GM18951 (cell line): ENCODE data around the gene TRIM66.

ENCODE experiments used
- POLR2A ChIP-seq: IDR thresholded peaks from 4 replicates; pipeline ENCODE4 v1.6.1; 2011; ENCODE audit warnings: mild to moderate bottlenecking; ENCODE audit not compliant: insufficient read length, insufficient read depth; ENCODE audit errors: extremely low read depth
- in situ Hi-C: fragments of 300-500 bp; cut with MboI; formaldehyde crosslinking; loops from one replicate; pipeline ENCODE4 v1.12.0; 2022; ENCODE audit warnings: low sequenced_read_pairs, mixed read lengths, inconsistent platforms; ENCODE audit not compliant: unreplicated experiment

TRIM66 gene

DNA sequence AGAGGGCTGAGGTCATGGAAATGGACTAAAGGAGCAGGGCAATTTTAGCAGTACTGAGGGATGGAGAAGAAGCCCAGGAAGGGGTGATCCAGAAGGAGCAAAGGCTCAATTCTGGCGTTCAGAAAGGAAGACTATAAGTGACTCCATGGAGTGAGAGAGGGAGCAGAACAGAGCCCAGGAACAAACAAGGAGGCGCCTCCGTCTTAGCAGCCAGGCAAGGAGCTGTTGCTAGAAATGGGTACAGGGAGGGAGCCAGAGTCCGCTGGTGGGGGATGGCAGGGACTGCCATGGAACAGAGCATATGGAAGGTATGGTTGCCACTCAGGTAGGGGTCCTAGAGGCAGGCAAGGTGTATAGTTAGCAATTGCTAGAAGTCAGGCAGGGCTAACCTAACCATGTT, 68.0 kb downstream of the TRIM66 start:
- TF ChIP-seq POLR2A, result no peak
- in situ Hi-C loops, result no loop called here

DNA sequence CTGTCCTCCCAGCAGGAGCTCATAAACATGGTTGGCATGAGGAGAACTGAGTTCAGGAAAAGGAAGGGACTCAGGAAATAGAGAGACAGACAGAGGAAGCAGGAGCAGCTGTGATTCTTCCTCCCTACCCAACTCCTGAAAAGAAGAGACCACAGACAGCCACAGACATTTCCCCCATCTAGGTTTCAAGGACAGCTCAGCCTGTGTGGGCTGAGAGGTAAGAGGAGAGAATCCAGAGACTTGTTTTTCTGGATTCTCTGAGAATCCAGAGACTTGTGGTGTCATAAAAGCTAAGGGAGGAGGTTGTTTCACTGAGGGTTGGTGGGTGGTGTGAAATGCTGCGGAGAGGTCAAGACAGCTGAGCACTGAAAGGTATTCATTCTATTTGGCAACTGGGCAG, 69.4 kb downstream of the TRIM66 start:
- TF ChIP-seq POLR2A, result no peak
- in situ Hi-C loops, result no loop called here

DNA sequence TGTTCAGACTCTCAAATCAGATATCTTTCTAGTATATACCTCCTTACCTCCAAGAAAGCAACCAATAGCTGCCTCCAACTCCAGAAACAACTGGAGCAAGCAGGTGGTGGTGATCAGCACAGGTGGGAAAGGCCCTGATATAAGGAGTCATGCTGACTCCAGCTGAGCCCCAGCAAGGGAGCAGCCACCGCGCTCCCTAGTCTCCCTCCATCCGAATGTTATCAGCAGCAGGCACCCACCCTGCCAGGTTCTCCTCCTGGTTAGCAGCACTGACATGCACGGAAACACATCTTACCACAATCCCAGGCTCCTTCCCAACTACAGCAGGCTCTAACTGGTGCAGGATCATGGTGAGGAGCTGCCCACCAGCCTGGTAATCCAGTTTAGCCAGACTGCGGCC, 69.9 kb downstream of the TRIM66 start:
- in situ Hi-C loops, result no loop called here
- TF ChIP-seq POLR2A, result no peak

DNA sequence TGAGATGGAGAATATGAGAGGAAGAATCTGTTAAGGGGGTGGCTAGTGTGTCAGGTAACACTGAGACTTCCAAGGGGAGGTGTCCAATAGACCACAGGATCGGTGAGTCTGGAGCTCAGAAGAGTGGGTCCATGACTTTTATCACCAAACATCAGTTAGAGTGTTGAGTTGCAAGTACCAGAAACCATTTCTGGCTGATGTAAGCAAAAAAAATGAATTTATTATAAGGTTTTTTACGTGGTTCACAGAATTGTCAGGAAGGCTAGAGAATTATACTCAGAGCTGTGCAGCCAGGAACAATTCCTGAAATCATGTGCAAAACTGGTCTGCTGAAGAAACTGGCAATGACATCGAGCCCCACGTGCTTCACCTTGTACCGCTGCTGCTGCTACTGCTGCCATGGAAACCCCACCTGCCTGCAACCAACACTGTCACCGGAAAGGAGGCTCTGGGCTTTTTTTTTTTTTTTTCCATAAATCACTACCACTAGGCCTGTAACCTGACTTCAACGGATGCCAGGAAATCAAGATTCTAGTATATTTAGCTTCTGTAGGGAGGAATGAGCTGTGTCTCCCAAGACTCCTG, 71.8 kb downstream of the TRIM66 start:
- in situ Hi-C loops, result no loop called here
- TF ChIP-seq POLR2A, result no peak

DNA sequence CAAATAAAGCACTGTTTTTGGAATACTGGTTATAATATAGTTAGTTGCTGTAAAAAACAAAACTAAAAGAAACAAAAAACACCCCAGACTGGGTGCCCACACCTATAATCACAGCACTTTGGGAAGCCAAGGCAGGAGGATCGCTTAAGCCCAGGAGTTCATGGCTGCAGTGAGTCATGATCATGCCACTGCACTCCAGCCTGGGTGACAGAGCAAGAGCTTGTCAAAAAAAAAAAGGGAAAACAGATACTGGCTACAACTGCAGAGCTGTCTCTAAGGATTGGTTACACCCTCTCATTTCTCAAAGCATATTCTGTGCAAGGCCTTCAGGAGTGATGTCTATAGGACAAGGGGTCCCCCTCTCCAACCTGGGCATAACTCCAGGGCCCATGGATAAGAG, 73.8 kb downstream of the TRIM66 start:
- in situ Hi-C loops, result no loop called here
- no peak for TF ChIP-seq POLR2A

DNA sequence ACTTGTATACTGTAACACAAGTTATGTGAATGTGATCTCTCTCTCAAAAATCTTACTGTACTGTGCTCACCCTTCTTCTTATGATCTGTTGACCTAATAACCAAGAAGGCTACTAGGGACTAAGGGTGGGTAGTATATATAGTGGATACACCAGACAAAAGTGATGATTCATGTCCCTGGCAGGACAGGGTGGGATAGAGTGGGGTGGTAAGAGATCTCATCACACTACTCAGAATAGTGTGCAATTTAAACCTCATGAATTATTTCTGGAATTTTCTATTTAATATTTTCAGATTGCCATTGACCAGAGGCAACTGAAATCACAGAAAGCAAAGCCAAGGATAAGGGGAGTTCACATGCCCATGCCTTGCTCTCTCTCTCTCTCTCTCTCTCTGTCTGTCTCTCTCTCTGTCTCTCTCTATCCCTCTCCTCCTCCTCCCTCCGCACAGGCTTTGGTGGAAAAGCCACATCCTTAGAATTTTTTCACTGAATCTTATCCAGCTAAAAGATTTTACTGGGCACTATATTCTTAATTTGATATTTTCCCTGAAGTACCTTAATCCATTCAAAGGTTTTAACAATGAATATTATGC, 76.4 kb downstream of the TRIM66 start:
- no peak for TF ChIP-seq POLR2A
- in situ Hi-C loops, result no loop called here

DNA sequence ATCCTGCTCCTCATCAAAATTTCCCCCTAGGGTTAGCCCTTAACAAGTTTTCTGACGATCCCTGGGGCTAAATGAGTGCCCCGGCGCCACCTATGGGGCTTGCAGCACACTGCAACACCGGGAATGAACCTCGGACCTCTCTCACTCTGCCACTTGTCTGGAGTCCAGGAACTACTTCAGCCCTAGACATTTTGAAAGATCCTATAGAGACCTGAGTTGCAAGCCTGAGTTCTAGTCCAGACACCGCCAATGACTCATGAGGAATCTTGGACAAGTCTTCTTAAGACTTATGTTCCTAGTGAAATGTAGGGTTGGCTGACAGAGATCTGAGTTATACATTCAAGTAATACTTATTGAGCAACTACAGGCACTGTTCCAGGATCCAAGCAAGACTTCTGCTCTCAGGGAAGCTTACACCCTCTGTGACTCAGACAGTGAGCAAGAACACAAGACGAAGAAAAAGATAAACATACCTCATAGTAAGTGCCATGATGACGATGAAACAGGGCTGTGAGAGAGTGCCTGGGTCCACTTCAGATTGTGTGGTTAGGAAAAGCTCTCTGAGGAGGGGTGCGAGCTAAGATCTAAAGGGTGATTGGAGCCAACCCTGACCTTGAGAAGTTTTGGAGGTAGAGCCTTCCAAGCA, 78.3 kb downstream of the TRIM66 start:
- in situ Hi-C loops, result no loop called here

DNA sequence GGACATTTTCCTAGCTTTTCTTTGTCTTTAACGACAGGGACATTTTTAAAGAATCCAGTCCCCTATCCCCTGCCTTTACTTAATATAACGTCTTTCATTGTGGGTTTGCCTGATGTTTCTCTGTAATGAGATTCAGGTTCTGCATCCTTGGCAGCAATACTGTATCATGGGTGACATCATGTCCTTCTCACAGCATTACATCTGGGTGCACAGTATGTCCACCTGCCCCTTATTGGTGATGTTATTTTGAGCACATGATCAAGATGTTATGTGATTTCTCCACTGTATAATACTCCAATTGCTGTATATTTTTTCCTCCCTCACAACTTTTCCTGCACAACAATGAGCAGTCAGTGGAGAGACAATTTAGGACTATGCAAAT, 78.8 kb downstream of the TRIM66 start:
- no peak for TF ChIP-seq POLR2A
- in situ Hi-C loops, result no loop called here

More for the DNA sequence above, 78.3 kb downstream of the TRIM66 start:
- no peak for TF ChIP-seq POLR2A

DNA sequence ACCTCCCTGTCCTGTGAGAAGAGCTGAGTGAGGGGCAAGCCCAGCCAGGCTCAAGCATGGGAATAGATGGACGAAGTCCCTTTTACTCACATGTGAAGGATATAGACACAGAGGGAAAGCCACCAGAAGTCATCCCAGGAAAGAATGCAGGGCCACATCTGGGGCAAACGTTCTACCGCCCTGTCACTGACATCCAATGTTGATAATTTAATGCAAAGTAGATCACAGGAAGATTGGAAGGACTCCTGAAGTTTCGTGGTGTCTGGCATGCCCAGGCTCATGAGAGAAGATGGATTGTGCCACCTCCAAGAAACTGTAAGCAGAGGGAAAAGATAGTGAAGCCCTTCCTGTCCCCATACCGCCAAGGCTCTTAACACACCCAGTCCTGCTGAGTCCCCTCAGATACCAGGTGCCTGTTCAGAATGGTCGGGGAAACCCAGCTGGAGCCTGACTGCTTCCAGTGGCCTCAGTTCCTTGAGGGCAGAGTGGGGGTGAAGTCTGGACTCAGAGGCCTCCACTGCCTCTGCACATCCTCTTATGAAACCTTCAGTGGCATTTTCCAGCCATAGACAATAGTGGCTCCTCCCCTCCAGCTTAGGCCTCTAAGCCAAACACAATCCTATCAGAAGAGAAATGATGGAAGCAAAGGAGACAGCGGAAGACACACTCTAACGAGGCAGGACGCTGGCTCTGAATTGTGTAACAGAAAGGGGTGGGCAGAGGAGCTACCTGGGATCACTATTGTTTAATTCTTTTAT, 80.9 kb downstream of the TRIM66 start:
- no peak for TF ChIP-seq POLR2A
- in situ Hi-C loops, result no loop called here

DNA sequence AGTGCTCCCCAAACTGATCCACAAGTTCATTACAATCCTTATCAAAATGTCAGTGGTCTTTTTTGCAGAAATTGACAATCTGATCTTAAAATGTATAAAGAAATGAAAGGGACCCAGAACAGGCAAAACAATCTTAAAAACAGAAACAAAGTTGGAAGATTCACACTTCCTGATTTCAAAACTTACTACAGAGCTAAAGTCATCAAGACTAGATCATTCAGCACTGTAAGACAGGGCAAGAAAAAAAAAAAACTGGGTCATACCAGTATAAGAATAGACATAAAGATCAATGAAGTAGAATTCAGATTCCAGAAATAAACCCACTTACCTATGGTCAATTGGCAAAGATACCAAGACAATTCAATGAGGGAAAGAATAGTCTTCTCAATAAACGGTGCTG, 84.0 kb downstream of the TRIM66 start:
- in situ Hi-C loops, result no loop called here
- no peak for TF ChIP-seq POLR2A

DNA sequence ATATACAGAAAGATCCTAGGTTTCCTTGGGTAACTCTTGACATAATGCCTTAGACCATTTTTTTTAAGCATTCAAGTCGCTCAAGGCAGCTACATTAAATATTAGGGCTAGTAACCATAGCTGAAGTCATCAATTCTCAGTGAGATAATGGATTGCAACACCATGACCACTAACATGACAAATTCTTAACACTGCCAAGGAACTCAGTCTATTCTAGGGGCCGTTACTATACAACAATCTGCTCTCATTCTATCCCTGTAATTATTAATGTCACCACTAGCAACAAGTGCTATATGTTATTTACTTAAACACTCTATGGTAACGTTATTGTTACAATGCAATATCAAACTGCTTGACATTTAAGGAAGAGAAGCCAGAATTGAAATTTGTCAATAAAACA, 85.3 kb downstream of the TRIM66 start:
- in situ Hi-C loops, result no loop called here
- no peak for TF ChIP-seq POLR2A

DNA sequence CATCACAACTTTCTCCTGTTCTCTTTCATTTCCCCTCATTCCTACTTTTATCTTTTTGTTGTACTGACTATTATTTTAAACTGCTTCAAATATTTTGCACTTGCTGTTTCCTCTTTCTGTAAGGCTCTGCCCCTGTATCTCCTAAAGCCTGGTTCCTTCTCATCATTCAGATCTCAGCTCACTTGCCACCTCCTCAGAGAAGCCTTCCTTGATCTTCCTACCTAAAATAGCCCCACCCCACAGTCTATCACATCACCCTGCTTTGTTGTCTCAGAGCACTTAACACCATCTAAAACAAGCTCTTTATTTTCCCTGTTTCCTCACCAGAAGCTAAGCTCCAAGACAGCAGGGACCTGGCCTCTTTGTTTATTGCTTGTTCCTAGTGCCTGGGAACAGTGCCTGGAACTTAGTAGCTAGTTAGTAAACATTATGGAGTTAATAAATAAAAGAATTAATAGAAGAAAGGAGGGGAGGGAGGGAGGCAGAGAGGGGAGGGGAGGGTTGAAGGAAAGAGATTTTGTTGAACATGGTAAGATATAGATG, 85.9 kb downstream of the TRIM66 start:
- TF ChIP-seq POLR2A, result no peak
- in situ Hi-C loops, result no loop called here
